GOT3 (cell line): ENCODE measurements around the gene TTLL7.
"Not testable (repeated sequence)": the region's sequence is repeated elsewhere in the genome, so short reads cannot be mapped to it uniquely, and the experiment has no call there.

Experiments
- DNase-seq: peaks from one replicate; lab custom pipeline; 2025; ENCODE audit warnings: mixed read lengths; lab: John Stamatoyannopoulos, UW

TTLL7 gene

DNA sequence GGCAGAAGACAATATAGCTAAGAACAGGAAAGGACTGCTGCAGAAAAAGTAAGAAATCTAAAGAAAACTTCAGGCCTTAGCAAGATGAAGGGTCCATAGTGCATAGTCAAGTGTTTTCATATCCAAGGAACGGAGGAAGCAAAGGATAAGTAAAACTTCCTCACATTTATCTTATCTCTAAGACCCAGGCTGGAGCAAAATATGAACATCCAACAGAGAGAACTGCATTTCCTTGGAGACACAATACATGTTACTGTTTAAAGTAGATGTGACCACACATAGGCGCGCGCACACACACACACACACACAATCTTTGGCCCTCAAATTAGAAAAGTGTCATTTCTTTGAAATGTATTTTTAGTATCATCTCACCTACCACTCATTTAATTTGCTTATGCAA lies 66.7 kb downstream of the TTLL7 start:
- no peak for DNase-seq

DNA sequence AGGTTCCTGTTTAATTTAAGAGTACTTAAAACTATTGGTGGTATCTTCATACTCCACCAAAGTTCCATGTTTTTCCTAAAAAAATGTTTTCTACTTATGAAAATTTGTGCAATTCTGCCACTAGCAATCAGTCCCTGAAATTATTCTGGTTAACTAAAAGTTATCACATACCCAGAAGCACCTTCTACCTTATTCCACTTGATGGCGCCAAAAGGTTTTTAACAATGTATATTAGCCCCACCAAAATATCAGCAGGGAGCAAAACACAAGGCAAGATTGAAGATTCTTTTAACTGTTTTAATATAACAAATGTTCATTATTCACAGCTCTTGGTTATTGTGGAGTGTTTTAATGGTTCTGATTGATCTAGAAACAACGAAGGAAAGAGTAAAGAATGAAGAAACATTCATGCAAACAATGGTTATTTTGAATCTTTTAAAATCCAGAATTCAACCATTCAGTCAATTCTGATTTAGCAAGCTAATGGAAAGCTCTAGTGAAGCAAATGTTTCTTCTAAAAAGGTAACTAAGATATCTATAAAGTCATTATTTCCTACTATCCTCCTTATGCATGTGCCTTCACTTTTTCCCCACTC lies 67.2 kb downstream of the TTLL7 start:
- DNase-seq = no peak

DNA sequence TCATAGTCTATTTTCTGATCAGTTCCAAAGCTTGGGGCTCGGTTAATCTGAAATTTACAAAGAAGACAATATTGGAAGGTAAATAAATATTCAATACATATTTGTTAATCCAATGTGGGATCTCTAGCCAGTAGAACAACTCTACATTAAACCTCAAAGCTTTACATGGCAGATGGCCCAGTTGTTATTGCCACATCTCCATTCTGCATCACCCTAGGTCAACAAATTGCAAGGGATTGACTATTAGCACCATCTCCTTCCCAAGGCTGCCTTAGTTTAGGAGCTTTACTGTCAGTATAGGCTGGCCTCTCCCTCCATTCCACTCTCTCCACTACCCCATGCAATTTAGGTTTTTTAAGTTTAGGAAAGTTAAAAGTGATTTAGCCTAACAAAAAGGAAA lies 69.7 kb downstream of the TTLL7 start:
- no peak for DNase-seq

DNA sequence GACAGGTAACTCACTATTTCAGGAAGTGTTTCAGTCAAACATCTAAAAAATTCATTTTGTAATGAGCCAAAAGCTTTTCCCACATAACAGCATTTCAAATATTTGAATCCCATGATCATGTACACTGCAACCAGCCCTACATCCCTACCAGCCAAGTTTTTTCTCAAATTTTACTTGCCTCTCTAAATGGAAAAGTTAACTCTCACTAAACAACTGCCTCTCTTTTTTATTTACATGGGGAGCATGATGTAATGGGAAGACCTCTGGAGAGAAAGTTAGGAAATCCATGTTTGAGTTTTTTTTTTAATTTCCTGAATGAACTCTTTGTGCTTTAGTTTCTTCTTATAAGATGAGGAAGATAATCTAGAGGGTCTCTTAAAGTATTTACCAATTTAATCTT lies 70.5 kb downstream of the TTLL7 start:
- no peak for DNase-seq

DNA sequence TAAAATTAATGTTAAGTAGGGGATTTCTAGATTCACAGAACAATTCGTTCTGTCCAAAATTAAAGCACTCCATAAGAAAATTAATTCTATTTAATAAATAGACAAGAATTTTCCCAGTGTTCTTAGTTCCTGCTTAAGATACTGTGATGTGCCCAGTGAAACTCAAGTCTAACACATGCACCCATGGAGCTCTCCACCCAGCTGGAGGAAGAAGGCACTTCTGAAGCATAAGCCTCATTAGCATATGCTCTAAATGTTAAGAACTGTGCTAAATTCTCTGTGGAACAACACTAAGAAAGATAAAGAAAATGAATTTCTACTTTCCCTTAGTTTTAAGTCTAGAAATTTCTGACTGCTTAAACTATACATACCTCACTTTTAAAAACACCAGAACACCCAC lies 71.2 kb downstream of the TTLL7 start:
- no peak for DNase-seq

DNA sequence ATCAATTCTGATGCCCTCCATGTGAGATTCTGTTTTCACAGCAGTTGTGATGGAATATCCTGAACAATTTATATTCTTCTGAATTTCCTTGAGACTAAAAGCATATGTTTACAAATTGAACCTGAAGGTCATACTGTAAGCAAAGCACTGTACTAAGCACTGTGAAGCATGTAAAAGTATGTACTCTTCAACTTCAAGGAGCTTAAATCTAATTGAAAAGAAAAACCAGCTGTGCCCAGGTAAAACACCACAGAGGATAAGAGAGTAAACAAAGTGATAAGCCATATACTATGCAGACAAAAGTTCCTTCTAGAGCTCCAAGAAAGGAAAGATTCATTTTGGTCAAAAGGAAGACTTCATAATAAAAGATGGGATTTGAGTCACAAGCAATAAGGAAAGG lies 71.9 kb downstream of the TTLL7 start:
- no peak for DNase-seq

DNA sequence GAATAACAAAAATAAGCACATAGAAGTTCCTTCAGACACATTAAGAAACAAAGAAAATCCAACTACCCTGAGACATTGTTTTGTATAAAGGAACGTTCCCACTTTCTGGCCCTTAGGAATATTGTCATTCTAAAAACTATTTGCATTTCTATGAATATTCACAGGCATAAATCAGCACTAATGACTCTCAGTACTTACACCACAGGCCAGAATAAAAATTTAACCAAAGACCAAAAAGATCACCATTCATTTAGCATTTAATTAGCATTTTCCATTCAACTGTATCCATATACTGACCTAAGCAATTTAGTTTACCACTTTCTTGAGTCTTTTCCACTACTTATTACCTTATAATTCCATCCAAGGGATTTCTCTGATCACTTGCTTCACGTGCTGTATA lies 75.4 kb downstream of the TTLL7 start:
- DNase-seq = no peak

DNA sequence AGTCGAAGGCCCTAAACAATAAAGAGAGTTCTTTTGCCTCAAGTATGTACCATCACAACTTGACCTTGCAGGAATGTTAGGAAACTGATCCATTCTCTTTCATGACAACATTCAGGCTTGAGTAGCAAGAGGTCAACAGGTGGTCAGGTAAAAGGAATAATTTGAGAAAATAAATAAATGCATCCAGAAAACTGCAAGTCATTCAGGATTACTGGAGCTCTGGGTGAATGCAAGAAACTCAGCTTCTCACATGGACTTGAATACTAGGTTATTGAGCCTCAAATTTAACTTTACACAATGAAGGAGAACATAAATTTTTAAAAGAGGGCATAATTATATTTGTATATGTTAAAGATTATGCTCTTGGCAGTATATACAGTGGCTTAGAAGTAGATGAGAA lies 76.5 kb downstream of the TTLL7 start:
- no peak for DNase-seq

DNA sequence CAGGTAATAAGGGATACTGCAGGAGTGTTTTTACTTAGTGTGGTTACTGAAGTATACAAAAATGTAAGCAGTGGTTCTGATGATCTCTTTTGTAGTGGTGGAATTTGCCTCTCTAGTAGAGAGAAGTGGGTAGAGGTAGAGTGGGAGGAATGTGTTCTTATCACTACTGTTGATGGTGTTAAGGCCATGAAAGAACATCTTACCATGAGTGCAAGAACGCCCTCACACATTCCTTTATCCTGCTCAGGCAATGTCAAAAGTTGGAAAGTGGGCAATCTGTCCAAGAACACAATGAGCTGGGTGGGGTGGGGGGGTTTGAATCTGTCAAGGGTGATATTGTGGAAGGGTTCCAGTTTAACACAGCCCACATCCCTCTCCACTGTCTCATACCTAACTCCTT lies 78.6 kb downstream of the TTLL7 start:
- no peak for DNase-seq

DNA sequence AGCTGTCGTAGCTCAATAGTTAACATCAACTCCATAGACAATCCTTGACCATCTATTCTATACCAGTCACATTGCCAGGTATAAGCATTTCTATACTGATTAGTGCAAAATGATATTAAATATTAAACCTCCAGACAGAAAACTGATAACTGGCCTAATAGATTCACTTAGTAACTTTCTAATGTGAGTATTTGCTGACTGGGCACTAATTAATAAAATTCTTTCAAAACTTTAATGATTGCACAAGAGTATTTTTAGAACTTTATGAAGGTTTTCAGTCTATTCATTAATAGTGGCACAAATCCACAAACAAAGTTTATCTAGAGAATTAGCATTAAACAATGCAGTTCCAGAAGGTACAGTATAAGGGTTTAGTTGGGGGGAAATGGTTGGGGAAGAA lies 79.1 kb downstream of the TTLL7 start:
- no peak for DNase-seq

DNA sequence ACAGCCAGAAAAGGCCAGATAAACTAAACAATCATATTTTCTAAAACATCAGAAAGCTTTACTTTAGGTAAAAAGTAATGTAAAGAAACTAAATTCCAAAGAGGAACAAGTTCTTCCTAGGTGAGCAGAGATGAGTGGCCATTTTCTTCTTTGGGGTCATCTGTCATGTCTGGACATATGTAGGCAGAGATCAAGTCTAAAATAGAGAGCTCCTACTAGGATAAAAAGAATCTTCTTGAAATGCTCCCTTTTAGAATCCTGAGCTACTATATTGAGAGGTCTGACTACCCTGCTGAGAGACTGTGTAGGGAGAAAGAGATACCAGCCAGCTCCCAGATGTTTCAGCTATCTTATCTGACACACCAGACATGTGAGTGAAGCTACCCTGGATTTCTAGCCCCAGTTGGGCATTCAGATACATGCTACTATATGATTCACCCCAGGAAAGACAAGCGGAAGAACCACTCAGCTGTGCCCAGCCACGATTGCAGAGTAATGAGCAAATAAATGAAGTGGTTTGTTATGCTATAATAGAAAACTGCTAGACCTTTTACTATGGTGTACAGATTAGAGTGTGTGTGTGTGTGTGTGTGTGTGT lies 80.1 kb downstream of the TTLL7 start:
- no peak for DNase-seq

DNA sequence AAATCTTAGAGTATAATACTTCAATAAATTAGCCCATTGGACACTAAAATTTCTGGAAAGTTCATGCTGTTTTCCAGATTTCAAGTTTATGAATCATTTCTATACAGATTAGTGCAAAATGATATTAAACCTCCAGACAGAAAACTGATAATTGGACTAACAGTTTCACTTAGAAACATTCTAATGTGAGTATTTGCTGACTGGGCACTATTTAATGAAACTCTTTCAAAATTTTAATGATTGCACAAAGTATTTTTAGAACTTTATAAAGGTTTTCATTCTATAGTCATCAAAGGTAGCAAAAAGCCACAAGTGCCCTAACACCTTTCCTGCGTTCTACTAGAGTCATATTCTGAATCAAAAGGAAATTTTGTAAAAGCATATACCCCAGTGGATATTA lies 81.0 kb downstream of the TTLL7 start:
- DNase-seq = no peak

DNA sequence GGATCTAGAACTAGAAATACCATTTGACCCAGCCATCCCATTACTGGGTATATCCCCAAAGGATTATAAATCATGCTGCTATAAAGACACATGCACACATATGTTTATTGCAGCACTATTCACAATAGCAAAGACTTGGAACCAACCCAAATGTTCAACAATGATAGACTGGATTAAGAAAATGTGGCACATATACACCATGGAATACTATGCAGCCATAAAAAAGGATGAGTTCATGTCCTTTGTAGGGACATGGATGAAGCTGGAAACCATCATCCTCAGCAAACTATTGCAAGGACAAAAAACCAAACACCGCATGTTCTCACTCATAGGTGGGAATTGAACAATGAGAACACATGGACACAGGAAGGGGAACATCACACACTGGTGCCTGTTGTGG lies 82.8 kb downstream of the TTLL7 start:
- not testable (repeated sequence) for DNase-seq

DNA sequence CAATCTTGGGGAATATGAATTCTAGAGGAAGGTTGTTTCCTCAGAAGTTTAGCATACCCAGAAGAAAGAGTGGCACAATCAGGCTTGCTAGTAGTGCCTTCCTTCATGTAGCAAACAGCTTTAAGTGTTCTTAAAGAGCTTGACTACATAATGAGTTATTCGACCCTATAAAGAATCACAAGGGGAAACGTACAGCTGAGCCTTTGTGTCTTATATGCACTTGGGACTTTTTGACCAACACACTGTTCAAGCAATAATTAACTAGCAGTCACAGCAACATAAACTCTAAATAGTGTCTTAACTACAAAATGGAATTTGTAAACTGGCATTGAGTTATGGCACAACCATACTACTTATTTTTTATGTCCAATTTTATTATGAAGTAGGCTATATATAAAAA lies 86.1 kb downstream of the TTLL7 start:
- DNase-seq = no peak

DNA sequence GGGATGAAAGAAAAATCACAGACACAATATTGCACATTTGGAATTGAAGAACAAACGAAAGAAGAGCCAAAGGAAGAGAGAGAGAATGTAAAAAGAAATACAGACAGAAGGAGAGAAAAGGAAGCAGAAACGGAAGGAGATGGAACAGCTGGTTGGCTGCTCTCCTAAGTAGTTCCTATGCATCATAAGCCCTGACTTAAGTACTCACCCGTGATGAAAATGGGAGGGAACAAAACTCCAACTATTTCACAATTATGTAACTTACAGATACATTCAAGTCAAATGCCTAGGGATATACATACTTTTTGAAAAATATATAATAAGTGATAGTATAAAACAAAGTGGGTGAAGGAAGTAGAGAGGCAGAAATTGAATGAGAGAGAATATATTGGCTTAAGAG lies 88.5 kb downstream of the TTLL7 start:
- no peak for DNase-seq

DNA sequence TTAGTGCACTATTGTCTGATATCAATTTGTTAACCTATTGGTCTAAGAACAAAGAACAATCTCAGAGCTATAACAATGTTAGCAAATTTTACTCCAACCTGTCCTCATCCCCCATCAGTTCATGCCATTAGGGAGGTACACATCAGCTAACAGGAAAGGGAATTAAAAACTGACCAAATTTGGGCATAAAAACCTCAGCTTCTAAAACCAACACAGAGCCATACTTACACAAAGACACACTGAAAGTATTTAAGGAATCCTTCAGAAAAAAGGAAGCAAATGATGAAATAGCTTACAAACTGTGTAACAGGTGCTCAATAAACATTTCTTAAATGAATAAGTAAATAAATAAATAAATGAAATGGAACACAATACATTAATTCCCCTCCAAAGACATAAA lies 89.2 kb downstream of the TTLL7 start:
- DNase-seq = no peak

DNA sequence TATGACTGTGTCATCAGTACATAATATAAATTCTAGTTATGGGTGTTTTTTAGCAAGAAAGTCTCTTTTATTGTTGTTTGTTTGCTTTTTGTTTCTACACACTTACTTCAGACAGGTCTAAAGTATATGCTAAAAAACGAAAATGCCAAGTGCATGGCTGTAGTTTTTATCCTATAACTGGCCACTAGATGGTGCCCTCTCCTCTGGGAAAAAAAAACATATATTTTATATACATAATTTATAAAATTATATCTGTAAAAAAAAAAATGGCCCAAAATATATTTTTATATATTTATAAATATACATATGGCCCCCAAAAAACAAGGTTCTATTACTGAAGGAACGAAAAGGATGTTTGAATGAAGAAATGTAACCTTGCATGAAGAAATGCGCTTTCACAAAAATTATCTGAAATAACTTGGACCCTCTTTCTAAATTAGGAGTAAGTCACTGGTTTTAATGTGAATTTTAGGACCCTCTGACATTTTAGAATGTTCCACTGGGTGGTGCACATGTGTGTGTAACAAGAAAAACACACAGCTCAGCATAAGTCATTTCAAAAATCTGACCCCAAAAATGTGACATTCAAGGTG lies 93.5 kb downstream of the TTLL7 start:
- no peak for DNase-seq

DNA sequence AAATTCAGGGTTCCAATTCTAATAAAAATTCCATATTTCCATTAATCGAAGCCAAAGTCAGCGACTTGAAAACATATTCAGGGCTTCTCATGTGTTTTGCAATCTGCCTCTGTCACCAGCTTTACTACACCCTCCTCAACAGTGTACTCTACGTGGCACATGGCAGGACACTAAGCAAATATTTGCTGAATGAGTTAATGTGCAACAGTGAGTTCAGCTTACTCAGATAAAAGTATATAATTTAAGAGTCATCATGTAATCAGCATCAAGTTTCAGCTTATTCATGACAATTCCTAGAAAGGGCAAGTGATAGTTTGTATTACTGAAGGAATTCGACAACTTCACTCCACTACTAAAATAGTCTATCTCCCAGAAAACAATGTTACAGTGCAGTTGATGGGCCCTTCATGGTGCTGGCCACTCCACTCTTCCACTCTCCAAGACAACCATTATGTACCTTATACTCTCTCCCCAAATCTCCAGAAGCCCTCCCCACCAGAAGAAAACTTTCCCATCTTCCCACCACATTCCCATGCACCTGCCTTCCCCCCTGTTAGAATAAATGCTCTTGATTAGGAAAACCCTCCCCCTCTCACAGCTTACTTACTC lies 97.3 kb downstream of the TTLL7 start:
- no peak for DNase-seq

DNA sequence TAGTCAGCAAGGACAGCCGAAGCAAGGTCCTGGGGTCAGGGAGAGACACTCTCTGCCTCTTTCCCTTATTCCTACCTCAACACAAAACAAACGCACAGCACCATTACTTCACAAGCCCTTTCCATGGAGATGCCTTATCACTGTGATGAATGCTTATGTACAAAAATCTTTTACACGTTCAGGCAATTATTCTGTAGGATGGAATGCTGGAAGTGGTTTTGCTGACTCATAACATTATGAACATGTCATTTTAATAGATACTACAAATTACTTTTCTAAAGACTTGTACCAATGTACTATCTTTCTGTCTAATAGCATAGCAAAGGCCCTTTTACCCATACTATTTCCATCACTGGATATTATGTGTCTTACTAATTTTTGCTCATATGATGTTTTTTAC lies 98.4 kb downstream of the TTLL7 start:
- DNase-seq = no peak

DNA sequence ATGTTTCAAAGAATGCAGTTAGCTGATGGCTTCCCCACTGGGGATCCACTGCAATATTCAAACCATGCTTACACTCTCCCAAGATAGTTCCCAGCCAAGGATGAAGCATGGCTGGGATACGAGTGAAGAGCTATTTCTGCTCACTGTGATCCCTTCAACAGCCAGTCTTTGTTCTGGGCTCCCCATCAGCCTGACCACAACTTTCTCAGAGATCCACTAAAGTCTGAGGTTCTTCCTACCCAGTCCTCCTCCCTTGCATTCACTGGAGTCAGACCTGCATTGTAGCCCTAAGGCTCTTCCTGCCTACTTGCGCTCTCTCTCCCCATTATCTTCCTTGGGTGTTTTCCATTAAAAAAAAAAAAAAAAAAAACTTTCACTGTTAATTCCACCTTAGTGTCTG lies 101.4 kb downstream of the TTLL7 start:
- DNase-seq = no peak

DNA sequence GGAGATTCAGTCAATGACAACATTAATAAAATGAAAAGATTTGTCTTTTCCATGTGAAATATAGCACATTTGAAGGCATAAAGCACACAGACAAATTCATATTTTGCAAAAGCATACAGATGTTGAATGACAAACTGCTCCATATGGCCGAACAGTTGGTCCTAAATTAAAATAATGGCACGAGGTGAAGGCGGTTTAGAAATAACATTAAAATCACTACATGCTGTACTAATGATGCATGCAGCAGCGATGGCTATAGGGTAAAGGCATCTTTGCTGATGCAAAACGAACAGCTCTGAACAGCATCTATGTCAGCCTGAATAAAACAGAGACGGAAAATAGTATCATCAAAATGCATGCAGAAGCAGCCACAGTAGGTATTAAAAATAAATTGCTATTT lies 102.6 kb downstream of the TTLL7 start:
- DNase-seq = no peak

DNA sequence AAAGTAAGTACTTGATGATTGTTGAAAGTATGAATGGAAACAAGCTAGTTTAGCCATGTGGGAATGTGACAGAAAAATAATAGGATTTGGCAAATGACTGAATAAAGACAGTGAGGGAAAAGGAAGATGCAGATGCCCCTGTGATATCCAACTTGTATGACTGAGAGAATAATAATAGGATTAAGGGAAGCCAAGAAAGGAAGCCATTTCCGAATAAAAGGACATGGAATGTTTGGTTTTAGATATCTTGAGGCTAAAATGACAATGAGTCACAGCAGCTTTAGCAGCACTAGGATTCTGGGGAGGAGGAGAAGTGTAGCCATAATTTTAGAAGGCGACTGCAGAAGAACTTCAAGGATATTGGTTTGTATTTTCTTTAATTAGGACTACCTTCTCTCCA lies 109.2 kb downstream of the TTLL7 start:
- DNase-seq = no peak

DNA sequence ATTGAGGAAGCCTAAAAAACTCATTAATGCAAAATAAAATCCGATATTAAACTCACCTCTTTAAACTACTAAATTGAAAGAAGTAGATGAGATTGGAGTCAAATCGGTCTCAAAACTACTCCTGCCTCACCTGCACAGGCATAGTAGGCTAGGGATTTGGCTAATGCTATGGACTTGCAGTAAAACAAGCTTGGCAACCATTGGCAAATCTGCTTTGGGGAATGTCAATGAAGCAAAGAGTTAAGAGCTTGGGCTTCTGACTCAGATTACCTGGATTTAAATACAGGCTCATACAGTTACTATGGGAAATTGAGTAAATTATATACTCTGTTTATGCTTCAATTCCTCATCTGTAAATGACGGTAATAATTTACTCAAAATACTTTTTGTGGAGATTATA lies 111.4 kb downstream of the TTLL7 start:
- no peak for DNase-seq

DNA sequence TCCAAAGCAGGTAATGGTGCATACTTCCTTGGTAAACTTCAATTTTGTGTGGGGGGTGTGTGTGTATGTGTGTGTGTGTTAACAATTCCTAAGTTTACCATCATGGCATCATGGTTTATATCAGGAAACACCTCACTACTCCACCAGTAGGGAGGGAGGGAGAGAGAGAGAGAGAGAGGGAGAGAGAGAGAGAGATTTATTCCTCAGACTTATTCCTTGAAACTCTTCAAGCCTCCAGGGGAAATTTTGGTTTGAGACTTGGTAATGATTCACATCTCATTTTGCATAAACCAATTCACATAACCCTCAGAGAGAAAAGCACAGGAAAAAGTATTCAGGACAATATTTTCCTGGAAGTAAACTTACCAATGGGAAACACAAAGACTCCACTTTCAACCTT lies 115.0 kb downstream of the TTLL7 start:
- no peak for DNase-seq
